DND-41 (cell line): ENCODE measurements around the gene ACOT4.
"Not testable (repeated sequence)": the region's sequence is repeated elsewhere in the genome, so short reads cannot be mapped to it uniquely, and the experiment has no call there.

ENCODE experiments used
- ATAC-seq: fragments of 200-7000 bp; cut with Tn5 transposase; 3 replicates; pipeline ENCODE4 v1.9.1; 2021; ENCODE audit warnings: low read depth; ENCODE audit not compliant: insufficient read depth
- DNase-seq: peaks from one replicate; pipeline ENCODE4 v3.0.0-alpha.2; 2020
- H2AFZ ChIP-seq: 2 replicates; pipeline ENCODE4 v1.6.0; 2012; ENCODE audit warnings: low read depth, low read length
- H3K27ac ChIP-seq: 2 replicates; pipeline ENCODE4 v1.5.1; 2012; ENCODE audit warnings: low read length, inconsistent platforms
- H3K27me3 ChIP-seq: fragments of 200-600 bp; sonication (generic); 2 replicates; pipeline ENCODE4 v1.6.0; 2012; ENCODE audit warnings: low read length, mild to moderate bottlenecking, inconsistent platforms; ENCODE audit not compliant: insufficient read depth, poor library complexity
- H3K36me3 ChIP-seq: 2 replicates; pipeline ENCODE4 v1.5.1; 2012; ENCODE audit warnings: low read length, inconsistent platforms; ENCODE audit not compliant: insufficient read depth
- H3K4me1 ChIP-seq: 2 replicates; pipeline ENCODE4 v1.5.1; 2012; ENCODE audit warnings: mild to moderate bottlenecking, low read length; ENCODE audit not compliant: insufficient read depth
- H3K4me2 ChIP-seq: 2 replicates; pipeline ENCODE4 v1.6.0; 2012; ENCODE audit warnings: mild to moderate bottlenecking, moderate library complexity, low read length, inconsistent platforms; ENCODE audit not compliant: insufficient read depth
- H3K4me3 ChIP-seq, 2 experiments: fragments of 200-600 bp in 1 of 2; shearing (Covaris generic) in 1 of 2; 2 replicates each; pipeline ENCODE4 v1.5.1; 2012 to 2016; ENCODE audit warnings: inconsistent platforms in 2 of 2, low read length in 2 of 2, mild to moderate bottlenecking in 2 of 2, low read depth in 1 of 2, moderate library complexity in 1 of 2
- H3K79me2 ChIP-seq: 2 replicates; pipeline ENCODE4 v1.6.0; 2012; ENCODE audit warnings: low read length, inconsistent platforms; ENCODE audit not compliant: insufficient read depth
- H3K9ac ChIP-seq: 2 replicates; pipeline ENCODE4 v1.6.0; 2012; ENCODE audit warnings: low read depth, mild to moderate bottlenecking, inconsistent platforms, low read length, moderate library complexity
- H3K9me3 ChIP-seq: 2 replicates; pipeline ENCODE4 v1.5.1; 2012; ENCODE audit warnings: low read length, moderate library complexity, mild to moderate bottlenecking, inconsistent platforms; ENCODE audit not compliant: insufficient read depth, severe bottlenecking
- H4K20me1 ChIP-seq: 2 replicates; pipeline ENCODE4 v1.6.0; 2012; ENCODE audit warnings: low read length; ENCODE audit not compliant: insufficient read depth
- CTCF ChIP-seq: IDR thresholded peaks from 2 replicates; pipeline ENCODE4 v1.5.1; 2012; ENCODE audit warnings: borderline replicate concordance, low read length, moderate library complexity, mild to moderate bottlenecking; ENCODE audit not compliant: poor library complexity, severe bottlenecking; ENCODE audit errors: extremely low read depth
- EZH2 ChIP-seq: IDR thresholded peaks from 3 replicates; pipeline ENCODE4 v1.6.1; 2012; ENCODE audit warnings: borderline replicate concordance, low read depth, mild to moderate bottlenecking, moderate library complexity, low read length, inconsistent platforms; ENCODE audit not compliant: severe bottlenecking

ACOT4 gene

GRCh38 chr14:73582102-73582979, 9.3 kb upstream of the ACOT4 start:
- H3K27me3 ChIP-seq: not testable (repeated sequence)

GRCh38 chr14:73588695-73589094, 3.0 kb upstream of the ACOT4 start:
- H3K4me3 ChIP-seq: no peak overlapping the region
- H2AFZ ChIP-seq: no peak overlapping the region
- no peak for TF ChIP-seq CTCF
- TF ChIP-seq EZH2: no peak
- H3K36me3 ChIP-seq: no peaks in the 10 kb centered on the region
- H3K4me2 ChIP-seq: no peak overlapping the region
- H3K27me3 ChIP-seq: no peaks in the 10 kb centered on the region
- no peaks in the 10 kb centered on the region for H3K79me2 ChIP-seq
- H3K27ac ChIP-seq: no peak overlapping the region
- H3K4me1 ChIP-seq: no peaks in the 10 kb centered on the region
- DNase-seq (no peak), ATAC-seq (no peak)
- H4K20me1 ChIP-seq: no peaks in the 10 kb centered on the region
- no peaks in the 10 kb centered on the region for H3K9me3 ChIP-seq
- H3K9ac ChIP-seq: no peak overlapping the region

More at GRCh38 chr14:73582102-73582979, 9.3 kb upstream of the ACOT4 start:
- H3K4me1 ChIP-seq, ATAC-seq, H3K9me3 ChIP-seq, H3K27ac ChIP-seq, H3K9ac ChIP-seq, H4K20me1 ChIP-seq, H3K79me2 ChIP-seq, H3K36me3 ChIP-seq, H3K4me3 ChIP-seq, H2AFZ ChIP-seq, DNase-seq, H3K4me2 ChIP-seq: not testable (repeated sequence)

- H3K27me3 ChIP-seq: no peaks in the 10 kb centered on the region
- DNase-seq: no peak
- no peaks in the 10 kb centered on the region for H3K4me1 ChIP-seq
- H3K9ac ChIP-seq: no peak overlapping the region
- H3K4me2 ChIP-seq: no peak overlapping the region
- no peak overlapping the region for H2AFZ ChIP-seq
- H4K20me1 ChIP-seq: no peaks in the 10 kb centered on the region
- no peaks in the 10 kb centered on the region for H3K9me3 ChIP-seq
- no peaks in the 10 kb centered on the region for H3K36me3 ChIP-seq
- TF ChIP-seq CTCF: no peak
- TF ChIP-seq EZH2: no peak
- H3K27ac ChIP-seq: no peak overlapping the region
- no peak for ATAC-seq
- no peaks in the 10 kb centered on the region for H3K79me2 ChIP-seq
- no peak overlapping the region for H3K4me3 ChIP-seq
Observed at GRCh38 chr14:73589116-73589515, 2.6 kb upstream of the ACOT4 start.

- not testable (repeated sequence) for H3K27me3 ChIP-seq, H3K9me3 ChIP-seq, DNase-seq, H2AFZ ChIP-seq, H3K4me3 ChIP-seq, H4K20me1 ChIP-seq, ATAC-seq, H3K4me2 ChIP-seq, H3K9ac ChIP-seq, H3K79me2 ChIP-seq, H3K4me1 ChIP-seq, H3K36me3 ChIP-seq, H3K27ac ChIP-seq
Observed at GRCh38 chr14:73590673-73591004, 1.0 kb upstream of the ACOT4 start.
